ENCODE results near the gene TFDP1.

The TFDP1 gene

GRCh38 chr13:113553511-113554332 is 30.8 kb upstream of the TFDP1 start:
- DNase-seq (ENCODE audit: low read depth in 1 of 2, low spot score in 1 of 2): no peak
- TF ChIP-seq GABPA (IDR thresholded peaks at IDR 0.05; ENCODE audit: low read depth) (no peak), POLR2AphosphoS5 (IDR thresholded peaks at IDR 0.05; ENCODE audit: low read depth) (no peak), CTCF (IDR thresholded peaks at IDR 0.05; ENCODE audit: insufficient read depth, low read length) (no peak), SPI1 (IDR thresholded peaks at IDR 0.05; ENCODE audit: borderline replicate concordance, low read depth) (no peak), REST (IDR thresholded peaks at IDR 0.05; ENCODE audit: insufficient replicate concordance, low read depth) (no peak)
- Histone ChIP-seq H3K27me3 (ENCODE audit: insufficient read depth, poor library complexity, severe bottlenecking) (no peaks in the 10 kb centered on the region), H3K4me3 (replicated peaks; ENCODE audit: insufficient read depth, low read length) (no peak overlapping the region), H3K27ac (replicated peaks) (no peak overlapping the region)

- no peak overlapping the region for H3K27ac ChIP-seq (replicated peaks)
- no peak overlapping the region for H3K4me3 ChIP-seq (replicated peaks; ENCODE audit: insufficient read depth, low read length)
- H3K27me3 ChIP-seq (ENCODE audit: insufficient read depth, poor library complexity, severe bottlenecking): no peaks in the 10 kb centered on the region
- DNase-seq (ENCODE audit: low read depth in 1 of 2, low spot score in 1 of 2): no peak
- TF ChIP-seq REST (IDR thresholded peaks at IDR 0.05; ENCODE audit: insufficient replicate concordance, low read depth): no peak
- no peak for TF ChIP-seq POLR2AphosphoS5 (IDR thresholded peaks at IDR 0.05; ENCODE audit: low read depth)
- TF ChIP-seq GABPA (IDR thresholded peaks at IDR 0.05; ENCODE audit: low read depth): no peak
- TF ChIP-seq SPI1 (IDR thresholded peaks at IDR 0.05; ENCODE audit: borderline replicate concordance, low read depth): no peak
- TF ChIP-seq CTCF (IDR thresholded peaks at IDR 0.05; ENCODE audit: insufficient read depth, low read length): no peak
These were observed 30.2 kb upstream of the TFDP1 start for GRCh38 chr13:113554333-113554700.

- TF ChIP-seq POLR2AphosphoS5 (IDR thresholded peaks at IDR 0.05; ENCODE audit: low read depth): no peak
- TF ChIP-seq CTCF (IDR thresholded peaks at IDR 0.05; ENCODE audit: insufficient read depth, low read length): no peak
- no peak for TF ChIP-seq GABPA (IDR thresholded peaks at IDR 0.05; ENCODE audit: low read depth)
- TF ChIP-seq REST (IDR thresholded peaks at IDR 0.05; ENCODE audit: insufficient replicate concordance, low read depth): no peak
- no peak for TF ChIP-seq SPI1 (IDR thresholded peaks at IDR 0.05; ENCODE audit: borderline replicate concordance, low read depth)
- H3K4me3 ChIP-seq (replicated peaks; ENCODE audit: insufficient read depth, low read length): no peak overlapping the region
- H3K27ac ChIP-seq (replicated peaks): no peak overlapping the region
- no peaks in the 10 kb centered on the region for H3K27me3 ChIP-seq (ENCODE audit: insufficient read depth, poor library complexity, severe bottlenecking)
- DNase-seq (ENCODE audit: low read depth in 1 of 2, low spot score in 1 of 2): no peak
These were observed 29.4 kb upstream of the TFDP1 start for GRCh38 chr13:113555141-113555540.

Data from HL-60 (cell line).